IMR-90 (cell line): ENCODE measurements around the gene TEAD1. TPM values are rescaled to one million over a fixed set of nuclear protein-coding genes. Genes with fewer than 3 reads are reported as not detected.
A peak's percentile ranks its signal among the peaks of the same experiment; 100 is the strongest.

Experiments used
- ATAC-seq: fragments of 200-7000 bp; cut with Tn5 transposase; 2 replicates; pipeline ENCODE4 v1.9.1; 2020; ENCODE audit warnings: low read depth, mild to moderate bottlenecking, moderate library complexity
- BruUV-seq: library from RNA; stranded (reverse); fragments of 400-500 nt; replicated peaks from 2 replicates; lab custom pipeline; 2021; lab: Mats Ljungman, UMichigan
- CTCF ChIA-PET: fragments of 300-600 bp; formaldehyde crosslinking; extraction: SDS; loops from one replicate; lab custom pipeline; 2021; ENCODE audit warnings: antibody characterized with exemption; lab: Yijun Ruan, JAX
- POLR2A ChIA-PET: fragments of 300-600 bp; sonication (Branson Sonifier 250); formaldehyde crosslinking; loops from one replicate; lab custom pipeline; 2022; ENCODE audit warnings: antibody characterized with exemption; ENCODE audit not compliant: unreplicated experiment; lab: Charles Lee
- DNase-seq: peaks from one replicate; pipeline ENCODE4 v3.0.0; 2013
- H2AFZ ChIP-seq: replicated peaks from 2 replicates; pipeline ENCODE3; 2013; ENCODE audit warnings: low read length, mild to moderate bottlenecking; ENCODE audit not compliant: poor library complexity
- H2AK5ac ChIP-seq: 2 replicates; pipeline ENCODE4 v1.6.1; 2013; ENCODE audit warnings: low read depth, low read length, inconsistent platforms
- H2AK9ac ChIP-seq: replicated peaks from 2 replicates; pipeline ENCODE3; 2013; ENCODE audit warnings: mild to moderate bottlenecking, low read depth, low read length, moderate library complexity; ENCODE audit not compliant: poor library complexity
- H2BK120ac ChIP-seq: 2 replicates; pipeline ENCODE4 v1.6.1; 2013; ENCODE audit warnings: low read depth, low read length, inconsistent platforms
- H2BK15ac ChIP-seq: 3 replicates; pipeline ENCODE4 v1.6.1; 2013; ENCODE audit warnings: low read depth, low read length, inconsistent platforms
- H2BK20ac ChIP-seq: 2 replicates; pipeline ENCODE4 v1.6.1; 2013; ENCODE audit warnings: low read depth, mild to moderate bottlenecking, inconsistent platforms, low read length, moderate library complexity
- H2BK5ac ChIP-seq: 2 replicates; pipeline ENCODE4 v1.6.1; 2013; ENCODE audit warnings: mild to moderate bottlenecking, low read depth, low read length, inconsistent platforms; ENCODE audit not compliant: poor library complexity, severe bottlenecking
- H3K14ac ChIP-seq: replicated peaks from 2 replicates; pipeline ENCODE4 v1.6.1; 2013; ENCODE audit warnings: low read depth, low read length, inconsistent platforms
- H3K18ac ChIP-seq: 2 replicates; pipeline ENCODE4 v1.6.1; 2013; ENCODE audit warnings: low read depth, low read length, control low read depth
- H3K23ac ChIP-seq: 2 replicates; pipeline ENCODE4 v1.6.1; 2013; ENCODE audit warnings: low read depth, low read length, inconsistent platforms
- H3K27ac ChIP-seq: 2 replicates; pipeline ENCODE4 v1.5.1; 2013; ENCODE audit warnings: mild to moderate bottlenecking, control low read depth, low read length; ENCODE audit not compliant: insufficient read depth
- H3K27me3 ChIP-seq: 2 replicates; pipeline ENCODE4 v1.6.1; 2013; ENCODE audit warnings: low read length; ENCODE audit not compliant: control insufficient read depth, insufficient read depth
- H3K36me3 ChIP-seq: 2 replicates; pipeline ENCODE4 v1.6.1; 2013; ENCODE audit warnings: low read length, mixed read lengths; ENCODE audit not compliant: control insufficient read depth, insufficient read depth
- H3K4ac ChIP-seq: 2 replicates; pipeline ENCODE4 v1.6.1; 2013; ENCODE audit warnings: low read depth, low read length, inconsistent platforms
- H3K4me1 ChIP-seq: 2 replicates; pipeline ENCODE4 v1.6.1; 2013; ENCODE audit warnings: low read length, mixed read lengths; ENCODE audit not compliant: control insufficient read depth, insufficient read depth
- H3K4me2 ChIP-seq: 2 replicates; pipeline ENCODE4 v1.6.1; 2013; ENCODE audit warnings: low read depth, mild to moderate bottlenecking, control low read depth, low read length, moderate library complexity
- H3K4me3 ChIP-seq: 2 replicates; pipeline ENCODE4 v1.5.1; 2013; ENCODE audit warnings: low read depth, mild to moderate bottlenecking, control low read depth, low read length, moderate library complexity; ENCODE audit not compliant: insufficient read depth
- H3K56ac ChIP-seq: 2 replicates; pipeline ENCODE4 v1.6.1; 2013; ENCODE audit warnings: low read length, inconsistent platforms; ENCODE audit not compliant: insufficient read depth; ENCODE audit errors: extremely low read depth
- H3K79me1 ChIP-seq, 2 experiments: 2 replicates each; pipeline ENCODE4 v1.6.1; 2013; ENCODE audit warnings: low read length in 2 of 2, inconsistent platforms in 1 of 2, low read depth in 1 of 2
- H3K9ac ChIP-seq: 2 replicates; pipeline ENCODE4 v1.6.1; 2013; ENCODE audit warnings: low read depth, low read length, control low read depth
- H3K9me1 ChIP-seq: 2 replicates; pipeline ENCODE4 v1.6.1; 2013; ENCODE audit warnings: low read length, inconsistent platforms; ENCODE audit not compliant: insufficient read depth
- H3K9me3 ChIP-seq: 2 replicates; pipeline ENCODE4 v1.6.1; 2013; ENCODE audit warnings: low read length; ENCODE audit not compliant: control insufficient read depth, insufficient read depth
- H4K20me1 ChIP-seq: 2 replicates; pipeline ENCODE4 v1.6.1; 2013; ENCODE audit warnings: low read length, inconsistent platforms; ENCODE audit not compliant: insufficient read depth
- H4K5ac ChIP-seq: 2 replicates; pipeline ENCODE4 v1.6.1; 2013; ENCODE audit warnings: mild to moderate bottlenecking, low read depth, low read length, control low read depth
- H4K8ac ChIP-seq, 2 experiments: 2 replicates each; pipeline ENCODE4 v1.6.1; 2013; ENCODE audit warnings: low read depth in 2 of 2, low read length in 2 of 2, control low read depth in 1 of 2, inconsistent platforms in 1 of 2
- H4K91ac ChIP-seq: 2 replicates; pipeline ENCODE4 v1.6.1; 2013; ENCODE audit warnings: low read depth, low read length, inconsistent platforms; ENCODE audit not compliant: insufficient read depth
- FOS ChIP-seq: fragments of 150-350 bp; IDR thresholded peaks from 2 replicates; pipeline ENCODE4 v1.6.1; 2016; ENCODE audit warnings: low read depth, low read length
- WGBS, 2 experiments: methylation state at CpG; one replicate each; pipeline versions ENCODE4 v1.1.5 to v1.1.7; 2013; ENCODE audit warnings: missing lambda C conversion rate in 2 of 2; ENCODE audit not compliant: insufficient read length in 1 of 2; ENCODE audit errors: extremely low coverage in 2 of 2; 5-methylcytosine and 5-hydroxymethylcytosine counted together
- dilution Hi-C: fragments of 300-500 bp; cut with HindIII; formaldehyde crosslinking; loops from one replicate; pipeline ENCODE4 v1.14.3; 2018; ENCODE audit warnings: low sequenced_read_pairs; ENCODE audit not compliant: unreplicated experiment
- in situ Hi-C: fragments of 300-500 bp; cut with MboI; formaldehyde crosslinking; loops from 3 replicates; pipeline ENCODE4 v1.14.3; 2019; ENCODE audit warnings: low sequenced_read_pairs, inconsistent platforms, mixed read lengths
- intact Hi-C: fragments of 100-400 bp; cut with micrococcal nuclease; formaldehyde crosslinking; loops from 2 replicates; pipeline ENCODE4 v1.10.0; 2022
- polyA plus RNA-seq, 3 experiments: library from polyadenylated mRNA; depleted of rRNA; stranded (reverse); fragments of >200 nt; gene quantifications; 2 replicates each; pipeline ENCODE4 v1.2.3, GENCODE V29; 2012; ENCODE audit warnings: low replicate concordance in 1 of 3
- total RNA-seq: library from RNA; depleted of rRNA; stranded (reverse); fragments of >200 nt; gene quantifications from 2 replicates; pipeline ENCODE4 v1.2.3, GENCODE V29; 2012
- TF ChIP-seq, protein P1 (sequence below): fragments of 150-350 bp; IDR thresholded peaks from 2 replicates; pipeline ENCODE4 v1.6.1; 2017; ENCODE audit warnings: mild to moderate bottlenecking, antibody characterized with exemption, low read length, low read depth

Gene TEAD1
- total and polyA plus RNA-seq, 2 of the 4 experiments (the other 2 are of a cell fraction) = 51.8 to 69.2 TPM

DNA sequence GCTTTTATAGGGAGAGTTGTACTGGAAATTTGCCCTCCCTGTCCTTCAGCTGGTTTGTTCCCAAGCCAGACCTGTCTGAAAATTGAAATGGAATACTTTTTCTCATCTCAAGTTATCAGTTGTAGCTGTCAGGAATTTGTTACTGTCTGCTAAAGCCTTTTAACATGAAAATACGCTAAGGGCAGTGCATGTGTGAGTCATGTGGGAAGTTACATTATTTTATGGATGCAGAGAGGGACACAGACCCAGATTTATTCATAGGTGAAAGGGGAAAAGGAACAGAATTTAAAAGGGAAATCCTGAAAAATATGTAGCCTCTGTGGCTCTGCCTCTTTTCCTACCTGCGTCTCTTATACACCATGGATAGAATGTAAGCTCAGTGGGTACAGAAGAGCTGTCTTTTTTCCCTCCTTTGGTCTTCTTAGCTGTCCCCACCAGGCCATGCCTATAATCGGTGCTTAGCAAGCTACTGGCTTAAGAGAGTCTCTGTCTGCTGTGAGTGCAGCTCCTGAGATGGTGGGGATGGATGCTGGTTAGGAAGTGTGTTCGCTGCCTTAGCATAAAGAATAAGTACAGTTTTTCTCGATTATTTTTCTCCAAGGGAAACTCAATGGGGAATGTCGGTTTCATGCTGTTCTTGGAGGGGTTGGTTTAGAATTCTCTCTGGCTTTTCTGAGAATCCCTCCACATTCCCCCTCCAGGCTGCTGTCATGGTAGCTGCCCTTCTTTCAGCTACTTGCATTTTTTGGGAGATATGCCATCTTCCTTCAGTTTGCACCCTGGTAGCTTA, 166.8 kb downstream of the TEAD1 start:
- Histone ChIP-seq H4K5ac (no peak overlapping the region), H3K27ac (no peak overlapping the region), H3K9ac (no peak overlapping the region), H2AFZ (no peak overlapping the region), H3K4me1 (peaks cover 22% of the 10 kb centered on the region), H2BK5ac (no peak overlapping the region), H3K18ac (no peak overlapping the region), H3K4ac (no peak overlapping the region), H3K9me1 (peaks cover 30% of the 10 kb centered on the region), H3K4me3 (no peak overlapping the region), H4K91ac (no peak overlapping the region), H3K9me3 (no peaks in the 10 kb centered on the region), H3K14ac (peak overlapping the region; percentile 8; the same call in 1 of the 2 replicates), H3K79me1 (peaks cover 43 to 78% of the 10 kb centered on the region in 2 experiments), H2BK15ac (no peak overlapping the region), H3K4me2 (no peak overlapping the region), H4K20me1 (peaks cover 74% of the 10 kb centered on the region), H3K36me3 (no peaks in the 10 kb centered on the region), H2BK120ac (no peak overlapping the region), H3K23ac (peak overlapping the region; percentile 73; the same call in 1 of the 2 replicates), H4K8ac (0 out of 4 replicates have a peak overlapping the region, but pooled peaks of 1 of the 2 experiments have one; percentile 9), H2AK5ac (no peak overlapping the region), H3K56ac (peak overlapping the region; percentile 8; the same call in 1 of the 2 replicates), H3K27me3 (no peaks in the 10 kb centered on the region), H2AK9ac (no peak overlapping the region), H2BK20ac (no peak overlapping the region)
- TF ChIP-seq FOS = peak; percentile 34; the same call in 1 of the 2 replicates
- TF ChIP-seq, protein P1, sequence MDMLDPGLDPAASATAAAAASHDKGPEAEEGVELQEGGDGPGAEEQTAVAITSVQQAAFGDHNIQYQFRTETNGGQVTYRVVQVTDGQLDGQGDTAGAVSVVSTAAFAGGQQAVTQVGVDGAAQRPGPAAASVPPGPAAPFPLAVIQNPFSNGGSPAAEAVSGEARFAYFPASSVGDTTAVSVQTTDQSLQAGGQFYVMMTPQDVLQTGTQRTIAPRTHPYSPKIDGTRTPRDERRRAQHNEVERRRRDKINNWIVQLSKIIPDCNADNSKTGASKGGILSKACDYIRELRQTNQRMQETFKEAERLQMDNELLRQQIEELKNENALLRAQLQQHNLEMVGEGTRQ = no peak
- intact Hi-C loops = no loop called here
- no TSS peak for BruUV-seq
- dilution Hi-C loops = no loop called here
- in situ Hi-C loops = no loop called here
- no CpG with 5 or more reads among the region's 6 CpGs for WGBS, 2 experiments
- ATAC-seq (peak; percentile 61), DNase-seq (peak; percentile 52)
- ChIA-PET CTCF (interaction anchor here (0.6 to 1.7 kb wide), 2 partner anchors 11 to 49 kb away, joined by 4 to 5 read pairs; no protein-coding TSS in a partner anchor), POLR2A (no interaction called here)
